NCI-H1694 (cell line): ENCODE measurements around the gene MGMT.

Source experiments
- DNase-seq: peaks from one replicate; lab custom pipeline; 2025; lab: John Stamatoyannopoulos, UW

Gene MGMT

GRCh38 chr10:129521161-129522025 lies 54.4 kb downstream of the MGMT start:
- DNase-seq = no peak

DNA sequence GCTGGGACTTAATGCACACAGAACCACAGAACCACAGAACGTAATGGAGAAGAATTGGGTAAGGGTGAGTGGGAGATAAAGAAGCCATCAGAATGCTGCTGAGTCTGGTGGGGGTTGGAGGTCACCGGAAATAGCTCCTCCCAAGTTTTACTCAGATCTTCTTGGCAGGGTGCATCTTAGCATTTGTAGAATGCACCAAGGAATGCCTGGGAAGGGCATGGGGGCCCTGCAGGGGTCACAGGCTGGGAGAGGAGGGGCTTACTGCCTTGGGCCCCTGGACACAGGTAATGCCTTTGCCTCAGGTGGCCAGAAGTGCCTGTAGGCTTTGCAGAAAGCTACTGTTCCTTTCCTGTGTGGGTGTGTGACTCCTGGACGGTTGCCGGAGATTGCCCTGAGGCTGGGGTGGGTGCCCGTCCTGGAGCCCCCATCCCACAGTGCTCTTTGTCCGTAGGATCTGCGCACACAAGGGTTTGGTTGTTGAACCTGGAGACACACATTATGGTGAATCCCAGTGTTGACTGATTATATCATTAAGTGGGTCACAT lies 55.1 kb downstream of the MGMT start:
- no peak for DNase-seq

- DNase-seq = no peak
Observed at GRCh38 chr10:129523031-129523722, 56.1 kb downstream of the MGMT start.

- no peak for DNase-seq
Observed at GRCh38 chr10:129523723-129524316, 56.8 kb downstream of the MGMT start.

DNA sequence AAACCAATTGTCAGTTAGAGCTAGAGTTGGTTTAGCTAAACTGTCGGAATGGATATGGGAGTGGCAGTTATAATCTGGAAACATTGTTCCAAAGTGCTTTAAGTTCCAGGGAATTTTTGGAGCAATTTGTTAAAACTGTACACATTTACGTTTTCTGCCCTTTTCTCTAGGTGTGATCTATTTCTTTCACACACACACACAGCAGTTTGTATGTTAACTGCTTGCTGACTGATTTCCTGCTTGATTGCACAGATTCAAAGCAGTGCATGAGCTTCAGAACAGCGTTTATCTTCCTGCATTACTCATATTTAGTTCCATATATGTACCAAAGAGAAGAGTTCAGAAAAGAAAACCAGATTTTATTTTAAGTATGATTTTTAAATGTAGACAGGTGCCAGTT lies 57.9 kb downstream of the MGMT start:
- DNase-seq = no peak

DNA sequence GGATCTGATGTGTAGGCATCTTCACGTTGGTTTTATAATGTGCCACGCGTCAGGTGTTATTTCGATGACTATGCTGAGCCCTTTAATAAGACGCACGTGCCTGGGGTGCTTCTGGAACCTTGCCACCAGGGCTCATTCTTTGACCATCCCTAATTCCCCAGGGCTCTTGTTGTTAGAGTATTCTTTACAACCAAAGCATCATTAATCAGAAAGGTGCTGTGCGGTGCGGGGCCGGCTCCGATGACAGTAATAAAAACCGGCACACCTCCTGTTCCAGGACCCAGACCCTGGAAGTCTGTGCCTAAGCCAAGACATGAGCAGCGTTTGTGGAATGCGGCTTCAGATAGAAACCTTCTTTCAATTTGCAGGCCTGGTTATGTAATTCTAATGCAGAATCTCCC lies 58.4 kb downstream of the MGMT start:
- no peak for DNase-seq

GRCh38 chr10:129526943-129527342 lies 59.9 kb downstream of the MGMT start:
- no peak for DNase-seq

GRCh38 chr10:129528376-129528978 lies 61.4 kb downstream of the MGMT start:
- DNase-seq = no peak

DNA sequence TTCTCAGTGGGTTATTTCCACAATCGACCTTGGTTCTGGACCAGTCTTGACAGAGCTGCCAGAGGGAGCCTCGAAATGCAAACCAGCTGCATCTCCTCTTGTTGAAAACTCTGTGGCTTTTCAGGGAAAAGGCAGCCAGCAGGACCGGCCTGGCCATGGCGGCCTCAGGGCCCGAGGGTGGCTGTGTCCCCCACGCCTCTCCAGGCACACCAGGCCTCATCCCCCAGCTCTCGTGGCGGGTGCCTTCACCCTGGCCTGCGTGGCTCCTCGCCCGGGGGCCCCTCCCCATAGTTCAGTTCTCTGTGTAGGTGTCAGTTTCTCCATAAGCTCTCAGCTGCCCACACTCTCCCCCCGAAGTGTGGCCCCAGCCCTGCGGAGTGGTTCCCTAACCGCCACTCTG lies 63.5 kb downstream of the MGMT start:
- DNase-seq = no peak

GRCh38 chr10:129531195-129531968 lies 64.3 kb downstream of the MGMT start:
- no peak for DNase-seq

- no peak for DNase-seq
Observed at GRCh38 chr10:129531969-129532660, 65.1 kb downstream of the MGMT start.

DNA sequence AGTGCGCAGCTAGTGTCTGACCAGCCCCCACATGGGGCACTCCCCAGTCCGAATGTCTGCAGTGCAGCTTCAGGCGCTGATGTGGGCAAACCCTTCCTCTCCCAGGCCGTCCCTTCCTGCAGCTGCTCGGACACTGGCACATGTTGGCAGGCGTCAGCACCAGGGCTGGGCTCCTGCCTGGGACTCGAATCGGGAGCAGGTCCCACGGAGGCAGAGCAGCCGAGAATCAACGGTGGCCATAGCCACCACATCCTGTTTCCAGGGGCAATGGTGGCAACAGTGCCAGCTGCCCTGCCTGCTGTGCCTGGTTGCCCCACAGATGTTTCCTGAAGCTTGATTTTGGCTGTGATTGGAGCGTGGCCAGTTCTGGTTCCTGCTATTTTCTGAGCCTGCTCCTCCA lies 65.8 kb downstream of the MGMT start:
- no peak for DNase-seq

GRCh38 chr10:129533281-129533680 lies 66.2 kb downstream of the MGMT start:
- no peak for DNase-seq

DNA sequence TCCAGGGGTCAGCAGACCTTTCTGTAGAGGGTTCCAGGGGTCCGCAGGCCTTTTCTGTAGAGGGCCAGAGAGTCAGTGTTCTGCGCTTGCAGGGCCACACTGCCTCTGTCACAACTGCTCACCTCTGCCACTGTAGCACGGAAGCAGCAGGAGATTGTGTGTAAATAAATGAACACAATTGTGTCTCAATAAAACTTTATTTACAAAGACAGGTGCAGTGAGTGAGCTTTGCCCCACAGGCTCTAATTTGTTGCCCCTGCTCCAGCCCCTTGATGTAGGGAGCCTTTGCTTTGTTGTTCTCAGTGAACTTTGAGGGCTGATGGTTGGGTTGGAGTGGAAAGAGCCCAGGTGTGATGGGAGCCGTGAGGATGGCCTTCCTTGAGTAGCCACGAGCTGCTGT lies 67.8 kb downstream of the MGMT start:
- DNase-seq = no peak

DNA sequence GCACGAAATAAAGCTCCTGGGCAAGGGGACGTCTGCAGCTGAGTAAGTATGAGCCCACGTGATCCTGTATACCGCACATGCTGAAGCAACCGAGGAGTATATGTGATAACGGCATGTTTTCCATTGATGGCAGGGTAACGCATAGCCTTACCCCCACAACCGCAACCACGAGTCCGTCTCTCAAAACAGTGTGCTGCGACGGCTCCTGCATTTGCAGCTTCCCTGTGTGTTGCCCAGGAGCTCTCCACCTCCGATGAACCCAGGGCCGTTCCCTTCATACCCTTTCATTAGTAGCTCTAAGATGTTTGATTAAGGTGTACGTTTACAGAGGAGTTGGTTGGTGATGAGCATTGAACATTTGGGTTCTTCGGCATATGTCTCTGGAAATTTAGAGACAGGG lies 69.3 kb downstream of the MGMT start:
- DNase-seq = no peak

DNA sequence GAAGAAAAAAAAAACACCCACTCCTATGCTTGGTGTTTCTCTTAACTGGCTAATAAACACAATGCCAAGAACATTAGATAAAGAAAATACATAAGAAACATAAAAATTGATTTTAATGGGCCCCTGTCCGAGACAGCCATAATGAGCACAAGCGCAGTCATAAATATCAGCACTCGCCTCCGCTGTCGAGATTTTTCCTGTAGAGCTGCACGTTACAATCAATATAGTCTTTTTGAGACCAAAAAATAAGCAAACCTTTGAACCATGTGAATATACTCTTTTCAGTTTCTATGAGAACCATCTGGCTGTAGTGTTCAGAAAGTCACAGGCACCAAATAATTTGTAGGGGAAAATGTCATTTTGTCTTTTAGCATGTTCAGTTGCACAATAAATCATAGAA lies 70.1 kb downstream of the MGMT start:
- no peak for DNase-seq

- DNase-seq = no peak
Observed at GRCh38 chr10:129538236-129538635, 71.2 kb downstream of the MGMT start.

- DNase-seq = no peak
Observed at GRCh38 chr10:129541200-129541599, 74.2 kb downstream of the MGMT start.

- no peak for DNase-seq
Observed at GRCh38 chr10:129541748-129542487, 74.9 kb downstream of the MGMT start.

- DNase-seq = no peak
Observed at GRCh38 chr10:129542589-129542988, 75.5 kb downstream of the MGMT start.
